HCT116 (cell line): ENCODE measurements around the gene GRIK4. TPM values are rescaled to one million over a fixed set of nuclear protein-coding genes. Genes with fewer than 3 reads are reported as not detected.

Experiments used
- ATAC-seq: fragments of 200-7000 bp; cut with Tn5 transposase; 2 replicates; pipeline ENCODE4 v1.9.1; 2020; ENCODE audit warnings: mild to moderate bottlenecking, moderate library complexity
- BruUV-seq: library from RNA; stranded (reverse); fragments of 400-500 nt; replicated peaks from 2 replicates; lab custom pipeline; 2021; lab: Mats Ljungman, UMichigan
- CTCF ChIA-PET: fragments of 300-600 bp; sonication (Branson Sonifier 250); formaldehyde crosslinking; loops from one replicate; lab custom pipeline; 2021; ENCODE audit warnings: antibody characterized with exemption; lab: Charles Lee
- POLR2A ChIA-PET: fragments of 300-600, 350-600 bp; sonication (Branson Sonifier 250); formaldehyde crosslinking; loops from one replicate; lab custom pipeline; 2021; ENCODE audit warnings: antibody characterized with exemption; lab: Charles Lee
- RAD21 ChIA-PET, 2 experiments: fragments of 300-600 bp; sonication (Branson Sonifier 250); formaldehyde crosslinking; loops; one replicate each; lab custom pipeline; 2023; ENCODE audit warnings: low total read pairs in 2 of 2; ENCODE audit not compliant: uncharacterized antibody in 2 of 2, unreplicated experiment in 2 of 2, low non-redundant PET in 1 of 2; lab: Charles Lee
- DNase-seq: peaks from one replicate; pipeline ENCODE4 v3.0.0-alpha.2; 2010; ENCODE audit warnings: low read depth, low spot score
- H2AFZ ChIP-seq: fragments of 200-600 bp; shearing (Covaris generic), sonication (generic); 2 replicates; pipeline ENCODE4 v1.6.1; 2017; ENCODE audit warnings: low read depth, mixed run types, mixed read lengths, antibody characterized with exemption, low read length; ENCODE audit not compliant: poor library complexity, severe bottlenecking
- H3K27ac ChIP-seq: 2 replicates; pipeline ENCODE4 v1.5.1; 2012; ENCODE audit warnings: low read depth, low read length
- H3K27me3 ChIP-seq: fragments of 200-600 bp; sonication (generic); 2 replicates; pipeline ENCODE4 v1.6.1; 2016; ENCODE audit warnings: mixed run types, low read length, mixed read lengths; ENCODE audit not compliant: insufficient read depth
- H3K36me3 ChIP-seq, 2 experiments: fragments of 200-500 bp in 1 of 2; fragments of 200-600 bp in 1 of 2; sonication (Bioruptor generic) in 1 of 2; sonication (generic) in 1 of 2; 2 replicates each; pipeline versions ENCODE4 v1.5.1 to v1.6.1; 2014 to 2016; ENCODE audit warnings: low read length in 2 of 2, inconsistent platforms in 1 of 2, mixed read lengths in 1 of 2, mixed run types in 1 of 2; ENCODE audit not compliant: insufficient read depth in 2 of 2, control insufficient read depth in 1 of 2
- H3K4me1 ChIP-seq, 2 experiments: fragments of 200-600 bp in 1 of 2; sonication (generic) in 1 of 2; 2 replicates each; pipeline versions ENCODE4 v1.5.1 to v1.6.1; 2012 to 2017; ENCODE audit warnings: low read length in 2 of 2, inconsistent platforms in 1 of 2, mild to moderate bottlenecking in 1 of 2, mixed read lengths in 1 of 2, mixed run types in 1 of 2, moderate library complexity in 1 of 2; ENCODE audit not compliant: insufficient read depth in 2 of 2, control insufficient read depth in 1 of 2
- H3K4me2 ChIP-seq: fragments of 200-600 bp; sonication (generic); 2 replicates; pipeline ENCODE4 v1.6.1; 2017; ENCODE audit warnings: mixed run types, low read length, mixed read lengths
- H3K4me3 ChIP-seq, 2 experiments: fragments of 200-600 bp in 1 of 2; sonication (generic) in 1 of 2; replicated peaks in 1 of 2; 2 replicates each; pipeline ENCODE4 v1.5.1; 2011 to 2016; ENCODE audit warnings: low read length in 2 of 2, control low read depth in 1 of 2, low read depth in 1 of 2, mild to moderate bottlenecking in 1 of 2, mixed read lengths in 1 of 2, mixed run types in 1 of 2
- H3K79me2 ChIP-seq: fragments of 200-600 bp; sonication (generic); 2 replicates; pipeline ENCODE4 v1.6.1; 2017; ENCODE audit warnings: mild to moderate bottlenecking, mixed run types, low read length, moderate library complexity, mixed read lengths; ENCODE audit not compliant: insufficient read depth
- H3K9ac ChIP-seq: fragments of 200-600 bp; sonication (generic); 2 replicates; pipeline ENCODE4 v1.6.1; 2016; ENCODE audit warnings: low read length, mixed read lengths
- H3K9me2 ChIP-seq: fragments of 200-600 bp; sonication (generic), shearing (Covaris generic); 2 replicates; pipeline ENCODE4 v1.6.1; 2017; ENCODE audit warnings: mixed run types, mild to moderate bottlenecking, moderate library complexity; ENCODE audit not compliant: insufficient read depth
- H3K9me3 ChIP-seq, 2 experiments: fragments of 200-500 bp in 1 of 2; fragments of 200-600 bp in 1 of 2; sonication (Bioruptor generic) in 1 of 2; sonication (generic) in 1 of 2; 2 replicates each; pipeline ENCODE4 v1.6.1; 2014 to 2017; ENCODE audit warnings: low read length in 2 of 2, mixed read lengths in 2 of 2, inconsistent platforms in 1 of 2, low read depth in 1 of 2, mild to moderate bottlenecking in 1 of 2, mixed run types in 1 of 2, moderate library complexity in 1 of 2; ENCODE audit not compliant: control insufficient read depth in 1 of 2, insufficient read depth in 1 of 2
- H4K20me1 ChIP-seq: fragments of 200-600 bp; sonication (generic), shearing (Covaris generic); 2 replicates; pipeline ENCODE4 v1.6.1; 2017; ENCODE audit warnings: mixed run types, mild to moderate bottlenecking, moderate library complexity; ENCODE audit not compliant: insufficient read depth
- CBX3 ChIP-seq: IDR thresholded peaks from 2 replicates; pipeline ENCODE4 v1.6.1; 2012; ENCODE audit warnings: low read depth
- EGR1 ChIP-seq: IDR thresholded peaks from 2 replicates; pipeline ENCODE4 v1.6.1; 2012; ENCODE audit warnings: low read depth
- ELF1 ChIP-seq: IDR thresholded peaks from 2 replicates; pipeline ENCODE4 v1.6.1; 2012; ENCODE audit warnings: low read depth, borderline replicate concordance
- EZH2 ChIP-seq: fragments of 200-600 bp; sonication (generic); IDR thresholded peaks from 2 replicates; pipeline ENCODE4 v1.6.1; 2017; ENCODE audit warnings: antibody characterized with exemption, mixed run types
- FOSL1 ChIP-seq: IDR thresholded peaks from 2 replicates; pipeline ENCODE4 v1.6.1; 2012; ENCODE audit warnings: low read depth
- JUND ChIP-seq: IDR thresholded peaks from 2 replicates; pipeline ENCODE4 v1.6.1; 2012
- POLR2A ChIP-seq: IDR thresholded peaks from 2 replicates; pipeline ENCODE4 v1.7.0; 2011; ENCODE audit warnings: borderline replicate concordance; ENCODE audit not compliant: insufficient read depth, insufficient read length; ENCODE audit errors: extremely low read depth
- POLR2AphosphoS5 ChIP-seq: IDR thresholded peaks from 2 replicates; pipeline ENCODE4 v1.6.1; 2011; ENCODE audit warnings: mild to moderate bottlenecking, low read depth, low read length, moderate library complexity
- RAD21 ChIP-seq: IDR thresholded peaks from 2 replicates; pipeline ENCODE4 v1.6.1; 2012; ENCODE audit warnings: low read depth, mild to moderate bottlenecking
- SIN3A ChIP-seq: IDR thresholded peaks from 2 replicates; pipeline ENCODE4 v1.6.1; 2012; ENCODE audit warnings: low read depth
- SRF ChIP-seq: IDR thresholded peaks from 2 replicates; pipeline ENCODE4 v1.6.1; 2012; ENCODE audit warnings: low read depth
- TCF7L2 ChIP-seq: IDR thresholded peaks from 2 replicates; pipeline ENCODE4 v1.7.0; 2011; ENCODE audit warnings: borderline replicate concordance, inconsistent platforms; ENCODE audit not compliant: insufficient read depth, insufficient read length; ENCODE audit errors: extremely low read depth
- YY1 ChIP-seq: IDR thresholded peaks from 2 replicates; pipeline ENCODE4 v1.6.1; 2011; ENCODE audit warnings: low read length, low read depth, moderate library complexity, mild to moderate bottlenecking; ENCODE audit not compliant: insufficient replicate concordance; ENCODE audit errors: extremely low read depth
- ZFX ChIP-seq: fragments of 450-650 bp; IDR thresholded peaks from 2 replicates; pipeline ENCODE4 v1.6.1; 2017
- intact Hi-C: fragments of 100-400 bp; cut with micrococcal nuclease; formaldehyde crosslinking; loops from 2 replicates; pipeline ENCODE4 v1.10.0; 2022
- total RNA-seq: library from RNA; stranded (reverse); gene quantifications from one replicate; pipeline ENCODE4 v1.2.1, GENCODE V29; 2021; ENCODE audit not compliant: unreplicated experiment
- TF ChIP-seq, protein P1 (sequence below): IDR thresholded peaks from 2 replicates; pipeline ENCODE4 v1.6.1; 2011; ENCODE audit warnings: mild to moderate bottlenecking, low read length, moderate library complexity; ENCODE audit not compliant: insufficient replicate concordance; ENCODE audit errors: extremely low read depth
- TF ChIP-seq, protein P2 (sequence below): IDR thresholded peaks from 2 replicates; pipeline ENCODE4 v1.6.1; 2012
- TF ChIP-seq, protein P3 (sequence below): IDR thresholded peaks from 2 replicates; pipeline ENCODE4 v1.6.1; 2012
- TF ChIP-seq, protein P4 (sequence below), 3 experiments: fragments of 200-600 bp in 1 of 3; sonication (generic) in 1 of 3; IDR thresholded peaks in 2 of 3; conservative IDR thresholded peaks in 1 of 3; 2 replicates each; pipeline ENCODE4 v1.5.1; 2012 to 2017; ENCODE audit warnings: low read depth in 2 of 3, low read length in 2 of 3, antibody characterized with exemption in 1 of 3, borderline replicate concordance in 1 of 3, control low read depth in 1 of 3, mild to moderate bottlenecking in 1 of 3, mixed read lengths in 1 of 3, mixed run types in 1 of 3, moderate library complexity in 1 of 3; ENCODE audit not compliant: insufficient read depth in 1 of 3

Gene GRIK4
- total RNA-seq, 1 experiment from 2014 or later = 0.52 TPM

DNA sequence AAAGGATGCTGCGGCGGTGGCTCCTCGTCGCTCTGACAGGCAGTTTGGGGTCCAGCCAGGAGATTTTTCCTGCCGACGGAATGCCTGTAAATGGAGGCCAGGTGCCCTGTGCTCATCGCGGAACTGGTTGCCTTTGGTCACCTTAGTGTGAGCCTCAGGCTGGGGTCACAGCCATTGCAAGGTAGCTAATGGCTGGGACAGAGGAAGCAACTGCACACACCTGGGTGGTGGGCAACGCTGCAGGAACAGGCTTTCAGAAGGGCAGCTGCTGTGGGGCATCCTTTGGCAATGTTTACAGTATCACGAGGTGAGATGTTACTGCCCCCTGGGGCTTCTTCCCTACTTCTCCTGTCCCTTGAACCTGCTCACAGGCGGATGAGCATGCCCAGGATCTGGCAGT, 205.5 kb downstream of the GRIK4 start:
- H3K79me2 ChIP-seq = no peaks in the 10 kb centered on the region
- peaks cover 11% of the 10 kb centered on the region; the same call in 1 of the 2 replicates for H3K27me3 ChIP-seq
- RAD21 ChIA-PET = no interaction called here
- H2AFZ ChIP-seq = no peak overlapping the region
- no peaks in the 10 kb centered on the region for H3K36me3 ChIP-seq
- BruUV-seq = no TSS peak
- H4K20me1 ChIP-seq = no peaks in the 10 kb centered on the region
- peaks cover 0 to 8% of the 10 kb centered on the region in 2 experiments; a peak in 1 of 4 replicates for H3K4me1 ChIP-seq
- H3K4me3 ChIP-seq = no peak overlapping the region
- intact Hi-C loops = no loop called here
- no peak overlapping the region for H3K4me2 ChIP-seq
- no peaks in the 10 kb centered on the region for H3K9me3 ChIP-seq
- POLR2A ChIA-PET = no interaction called here
- CTCF ChIA-PET = interaction anchor here (2.6 kb wide), 1 partner anchor 32 kb away, joined by 7 read pairs; no protein-coding TSS in a partner anchor
- H3K9me2 ChIP-seq = no peaks in the 10 kb centered on the region
- H3K27ac ChIP-seq = no peak overlapping the region
- DNase-seq (no peak), ATAC-seq (no peak)
- no peak overlapping the region for H3K9ac ChIP-seq
- TF ChIP-seq, protein P1, sequence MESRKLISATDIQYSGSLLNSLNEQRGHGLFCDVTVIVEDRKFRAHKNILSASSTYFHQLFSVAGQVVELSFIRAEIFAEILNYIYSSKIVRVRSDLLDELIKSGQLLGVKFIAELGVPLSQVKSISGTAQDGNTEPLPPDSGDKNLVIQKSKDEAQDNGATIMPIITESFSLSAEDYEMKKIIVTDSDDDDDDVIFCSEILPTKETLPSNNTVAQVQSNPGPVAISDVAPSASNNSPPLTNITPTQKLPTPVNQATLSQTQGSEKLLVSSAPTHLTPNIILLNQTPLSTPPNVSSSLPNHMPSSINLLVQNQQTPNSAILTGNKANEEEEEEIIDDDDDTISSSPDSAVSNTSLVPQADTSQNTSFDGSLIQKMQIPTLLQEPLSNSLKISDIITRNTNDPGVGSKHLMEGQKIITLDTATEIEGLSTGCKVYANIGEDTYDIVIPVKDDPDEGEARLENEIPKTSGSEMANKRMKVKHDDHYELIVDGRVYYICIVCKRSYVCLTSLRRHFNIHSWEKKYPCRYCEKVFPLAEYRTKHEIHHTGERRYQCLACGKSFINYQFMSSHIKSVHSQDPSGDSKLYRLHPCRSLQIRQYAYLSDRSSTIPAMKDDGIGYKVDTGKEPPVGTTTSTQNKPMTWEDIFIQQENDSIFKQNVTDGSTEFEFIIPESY = no peak
- TF ChIP-seq RAD21 = no peak
- TF ChIP-seq, protein P2, sequence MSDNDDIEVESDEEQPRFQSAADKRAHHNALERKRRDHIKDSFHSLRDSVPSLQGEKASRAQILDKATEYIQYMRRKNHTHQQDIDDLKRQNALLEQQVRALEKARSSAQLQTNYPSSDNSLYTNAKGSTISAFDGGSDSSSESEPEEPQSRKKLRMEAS = no peak
- TF ChIP-seq POLR2A = no peak
- no peak for TF ChIP-seq EGR1
- TF ChIP-seq JUND = no peak
- TF ChIP-seq, protein P3, sequence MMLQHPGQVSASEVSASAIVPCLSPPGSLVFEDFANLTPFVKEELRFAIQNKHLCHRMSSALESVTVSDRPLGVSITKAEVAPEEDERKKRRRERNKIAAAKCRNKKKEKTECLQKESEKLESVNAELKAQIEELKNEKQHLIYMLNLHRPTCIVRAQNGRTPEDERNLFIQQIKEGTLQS = no peak
- TF ChIP-seq TCF7L2 = no peak
- no peak for TF ChIP-seq ELF1
- no peak for TF ChIP-seq ZFX
- no peak for TF ChIP-seq POLR2AphosphoS5
- no peak for TF ChIP-seq SIN3A
- TF ChIP-seq EZH2 = no peak
- TF ChIP-seq FOSL1 = no peak
- no peak for TF ChIP-seq YY1
- TF ChIP-seq CBX3 = no peak
- no peak for TF ChIP-seq SRF
- TF ChIP-seq, protein P4, sequence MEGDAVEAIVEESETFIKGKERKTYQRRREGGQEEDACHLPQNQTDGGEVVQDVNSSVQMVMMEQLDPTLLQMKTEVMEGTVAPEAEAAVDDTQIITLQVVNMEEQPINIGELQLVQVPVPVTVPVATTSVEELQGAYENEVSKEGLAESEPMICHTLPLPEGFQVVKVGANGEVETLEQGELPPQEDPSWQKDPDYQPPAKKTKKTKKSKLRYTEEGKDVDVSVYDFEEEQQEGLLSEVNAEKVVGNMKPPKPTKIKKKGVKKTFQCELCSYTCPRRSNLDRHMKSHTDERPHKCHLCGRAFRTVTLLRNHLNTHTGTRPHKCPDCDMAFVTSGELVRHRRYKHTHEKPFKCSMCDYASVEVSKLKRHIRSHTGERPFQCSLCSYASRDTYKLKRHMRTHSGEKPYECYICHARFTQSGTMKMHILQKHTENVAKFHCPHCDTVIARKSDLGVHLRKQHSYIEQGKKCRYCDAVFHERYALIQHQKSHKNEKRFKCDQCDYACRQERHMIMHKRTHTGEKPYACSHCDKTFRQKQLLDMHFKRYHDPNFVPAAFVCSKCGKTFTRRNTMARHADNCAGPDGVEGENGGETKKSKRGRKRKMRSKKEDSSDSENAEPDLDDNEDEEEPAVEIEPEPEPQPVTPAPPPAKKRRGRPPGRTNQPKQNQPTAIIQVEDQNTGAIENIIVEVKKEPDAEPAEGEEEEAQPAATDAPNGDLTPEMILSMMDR (IDR thresholded peaks at IDR 0.05 in 2 of 3, conservative IDR thresholded peaks at IDR 0.05 in 1 of 3; ENCODE audit: borderline replicate concordance in 1 of 3, insufficient read depth in 1 of 3, low read depth in 2 of 3, low read length in 2 of 3) = no peak
